ENCODE measurements around the gene FECH.

GRCh38 chr18:57569133-57569532, 17.4 kb downstream of the FECH start:
- TF ChIP-seq CTCF (IDR thresholded peaks at IDR 0.05) (no peak), POLR2A (IDR thresholded peaks at IDR 0.05) (no peak)

Data from testis (tissue), 2 donors.